Panc1 (cell line): Measurements from ENCODE around the gene ADGB. TPM values are rescaled to one million over a fixed set of nuclear protein-coding genes. Genes with fewer than 3 reads are reported as not detected.

Source experiments
- ATAC-seq: fragments of 200-7000 bp; cut with Tn5 transposase; 2 replicates; pipeline ENCODE4 v1.9.1; 2020; ENCODE audit warnings: mild to moderate bottlenecking, moderate library complexity
- BruUV-seq: library from RNA; stranded (reverse); fragments of 400-500 nt; replicated peaks from 2 replicates; lab custom pipeline; 2021; lab: Mats Ljungman, UMichigan
- CTCF ChIA-PET: fragments of 300-600 bp; sonication (Branson Sonifier 250); formaldehyde crosslinking; loops from one replicate; lab custom pipeline; 2022; ENCODE audit warnings: antibody characterized with exemption; lab: Charles Lee
- POLR2A ChIA-PET: fragments of 300-600 bp; sonication (Branson Sonifier 250); formaldehyde crosslinking; loops from one replicate; lab custom pipeline; 2022; ENCODE audit warnings: antibody characterized with exemption; lab: Charles Lee
- DNase-seq: peaks from one replicate; pipeline ENCODE4 v3.0.0-alpha.2; 2010; ENCODE audit warnings: low read depth, low spot score
- H3K27ac ChIP-seq: 2 replicates; pipeline ENCODE4 v1.5.1; 2011; ENCODE audit warnings: mild to moderate bottlenecking, low read length, inconsistent platforms
- H3K27me3 ChIP-seq: fragments of 200-500 bp; sonication (Bioruptor generic); 2 replicates; pipeline ENCODE4 v1.6.0; 2014; ENCODE audit warnings: low read length, inconsistent platforms; ENCODE audit not compliant: control insufficient read depth, insufficient read depth
- H3K36me3 ChIP-seq: fragments of 200-500 bp; sonication (Bioruptor generic); 2 replicates; pipeline ENCODE4 v1.5.1; 2014; ENCODE audit warnings: inconsistent platforms, mild to moderate bottlenecking, low read length, moderate library complexity; ENCODE audit not compliant: control insufficient read depth, insufficient read depth
- H3K4me1 ChIP-seq: 2 replicates; pipeline ENCODE4 v1.5.1; 2011; ENCODE audit warnings: inconsistent platforms, mild to moderate bottlenecking, low read length, moderate library complexity; ENCODE audit not compliant: control insufficient read depth, insufficient read depth
- H3K4me3 ChIP-seq, 2 experiments: 2 replicates each; pipeline ENCODE4 v1.5.1; 2011 to 2012; ENCODE audit warnings: low read depth in 2 of 2, low read length in 2 of 2, mild to moderate bottlenecking in 2 of 2, inconsistent platforms in 1 of 2, moderate library complexity in 1 of 2
- H3K9me3 ChIP-seq: fragments of 200-500 bp; sonication (Bioruptor generic); 2 replicates; pipeline ENCODE4 v1.5.1; 2014; ENCODE audit warnings: low read depth, mild to moderate bottlenecking, inconsistent platforms, low read length, moderate library complexity; ENCODE audit not compliant: control insufficient read depth, insufficient read depth
- POLR2AphosphoS5 ChIP-seq: IDR thresholded peaks from 2 replicates; pipeline ENCODE4 v1.6.1; 2012; ENCODE audit warnings: mild to moderate bottlenecking, low read depth, low read length, moderate library complexity
- REST ChIP-seq, 2 experiments: IDR thresholded peaks; 2 replicates each; pipeline ENCODE4 v1.6.1; 2011 to 2012; ENCODE audit warnings: low read depth in 2 of 2, control low read depth in 1 of 2, low read length in 1 of 2, mild to moderate bottlenecking in 1 of 2, moderate library complexity in 1 of 2; ENCODE audit not compliant: insufficient read depth in 1 of 2
- SIN3A ChIP-seq: IDR thresholded peaks from 2 replicates; pipeline ENCODE4 v1.6.1; 2012; ENCODE audit warnings: low read depth, mild to moderate bottlenecking, low read length, moderate library complexity, borderline replicate concordance; ENCODE audit not compliant: insufficient read depth
- TCF7L2 ChIP-seq: IDR thresholded peaks from 2 replicates; pipeline ENCODE4 v1.6.1; 2011; ENCODE audit warnings: mild to moderate bottlenecking, low read depth, low read length, inconsistent platforms
- in situ Hi-C: cut with HindIII; loops from 2 replicates; pipeline ENCODE4 v1.10.0; 2016; ENCODE audit warnings: low sequenced_read_pairs, low pct_unique_long_range_greater_than_20kb
- intact Hi-C: fragments of 100-400 bp; cut with micrococcal nuclease; formaldehyde crosslinking; loops from one replicate; pipeline ENCODE4 v1.10.0; 2022; ENCODE audit not compliant: unreplicated experiment
- total RNA-seq: library from RNA; stranded (reverse); gene quantifications from one replicate; pipeline ENCODE4 v1.2.1, GENCODE V29; 2021; ENCODE audit not compliant: unreplicated experiment
- TF ChIP-seq, protein P1 (sequence below): fragments of 450-650 bp; IDR thresholded peaks from 2 replicates; pipeline ENCODE4 v1.5.1; 2017; ENCODE audit warnings: mild to moderate bottlenecking

ADGB gene
- total RNA-seq, 1 experiment from 2014 or later = not detected

DNA sequence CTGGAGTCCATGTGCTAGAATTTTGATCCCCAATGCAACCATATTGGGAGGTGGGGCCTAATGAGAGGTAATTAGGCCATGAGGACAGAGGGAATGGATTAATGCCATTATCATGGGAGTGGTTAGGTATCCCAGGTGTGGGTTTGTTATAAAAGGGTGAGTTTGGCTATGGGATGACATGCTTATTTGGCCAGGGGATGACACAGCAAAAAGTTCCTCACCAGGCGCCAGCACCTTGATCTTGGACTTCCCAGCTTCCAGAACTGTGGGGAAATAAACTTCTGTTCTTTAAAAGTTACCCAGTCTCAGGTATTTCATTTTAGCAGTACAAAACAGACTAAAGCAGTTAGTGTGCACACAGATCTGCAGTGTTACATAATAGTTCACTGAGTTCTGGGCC is 84.1 kb downstream of the ADGB start:
- ChIA-PET POLR2A (no interaction called here), CTCF (no interaction called here)
- in situ Hi-C loops = no loop called here
- Histone ChIP-seq H3K9me3 (no peaks in the 10 kb centered on the region), H3K27ac (no peak overlapping the region), H3K36me3 (no peaks in the 10 kb centered on the region; the same call in 1 of the 2 replicates), H3K4me3 (no peak overlapping the region), H3K27me3 (no peaks in the 10 kb centered on the region), H3K4me1 (no peaks in the 10 kb centered on the region)
- intact Hi-C loops = no loop called here
- no TSS peak for BruUV-seq
- no peak for DNase-seq
- TF ChIP-seq POLR2AphosphoS5 = no peak
- TF ChIP-seq REST (IDR thresholded peaks at IDR 0.05; ENCODE audit: insufficient read depth in 1 of 2, low read depth in 2 of 2, low read length in 1 of 2) = no peak
- TF ChIP-seq TCF7L2 = no peak
- TF ChIP-seq, protein P1, sequence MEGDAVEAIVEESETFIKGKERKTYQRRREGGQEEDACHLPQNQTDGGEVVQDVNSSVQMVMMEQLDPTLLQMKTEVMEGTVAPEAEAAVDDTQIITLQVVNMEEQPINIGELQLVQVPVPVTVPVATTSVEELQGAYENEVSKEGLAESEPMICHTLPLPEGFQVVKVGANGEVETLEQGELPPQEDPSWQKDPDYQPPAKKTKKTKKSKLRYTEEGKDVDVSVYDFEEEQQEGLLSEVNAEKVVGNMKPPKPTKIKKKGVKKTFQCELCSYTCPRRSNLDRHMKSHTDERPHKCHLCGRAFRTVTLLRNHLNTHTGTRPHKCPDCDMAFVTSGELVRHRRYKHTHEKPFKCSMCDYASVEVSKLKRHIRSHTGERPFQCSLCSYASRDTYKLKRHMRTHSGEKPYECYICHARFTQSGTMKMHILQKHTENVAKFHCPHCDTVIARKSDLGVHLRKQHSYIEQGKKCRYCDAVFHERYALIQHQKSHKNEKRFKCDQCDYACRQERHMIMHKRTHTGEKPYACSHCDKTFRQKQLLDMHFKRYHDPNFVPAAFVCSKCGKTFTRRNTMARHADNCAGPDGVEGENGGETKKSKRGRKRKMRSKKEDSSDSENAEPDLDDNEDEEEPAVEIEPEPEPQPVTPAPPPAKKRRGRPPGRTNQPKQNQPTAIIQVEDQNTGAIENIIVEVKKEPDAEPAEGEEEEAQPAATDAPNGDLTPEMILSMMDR = no peak
- TF ChIP-seq SIN3A = no peak
- no peak for ATAC-seq

GRCh38 chr6:146689806-146690205 is 91.0 kb downstream of the ADGB start:
- intact Hi-C loops = loop anchor here (10.0 kb wide), 1 partner anchor 765 kb away; no protein-coding TSS in a partner anchor
- ATAC-seq (no peak), DNase-seq (no peak)
- H3K36me3 ChIP-seq = no peaks in the 10 kb centered on the region; the same call in 1 of the 2 replicates
- H3K27ac ChIP-seq = no peak overlapping the region
- TF ChIP-seq POLR2AphosphoS5 = no peak
- TF ChIP-seq, protein P1 = no peak
- TF ChIP-seq SIN3A = no peak
- no peak for TF ChIP-seq REST (IDR thresholded peaks at IDR 0.05; ENCODE audit: insufficient read depth in 1 of 2, low read depth in 2 of 2, low read length in 1 of 2)
- TF ChIP-seq TCF7L2 = no peak
- BruUV-seq = no TSS peak
- H3K4me3 ChIP-seq = no peak overlapping the region
- H3K9me3 ChIP-seq = no peaks in the 10 kb centered on the region
- ChIA-PET CTCF (no interaction called here), POLR2A (no interaction called here)
- H3K4me1 ChIP-seq = no peaks in the 10 kb centered on the region
- in situ Hi-C loops = no loop called here
- no peaks in the 10 kb centered on the region for H3K27me3 ChIP-seq
